GM12878 (cell line): Measurements from ENCODE around the gene PADI4. TPM values are rescaled to one million over a fixed set of nuclear protein-coding genes. Genes with fewer than 3 reads are reported as not detected.

Experiments
- ATAC-seq: fragments of 200-7000 bp; cut with Tn5 transposase; 3 replicates; pipeline ENCODE4 v1.9.1; 2020; ENCODE audit warnings: mild to moderate bottlenecking, moderate library complexity
- BruUV-seq: library from RNA; stranded (reverse); fragments of 400-500 nt; replicated peaks from 2 replicates; lab custom pipeline; 2021; lab: Mats Ljungman, UMichigan
- CTCF ChIA-PET: fragments of 300-600 bp; sonication (Branson Sonifier 250); formaldehyde crosslinking; extraction: SDS; loops from one replicate; lab custom pipeline; 2021; ENCODE audit warnings: inconsistent platforms; lab: Yijun Ruan, JAX
- POLR2A ChIA-PET: fragments of 350-600 bp; formaldehyde crosslinking; extraction: SDS; loops from one replicate; lab custom pipeline; 2021; ENCODE audit warnings: inconsistent platforms; lab: Charles Lee
- RAD21 ChIA-PET: fragments of 300-600 bp; sonication (Branson Sonifier 250); formaldehyde crosslinking; loops from one replicate; lab custom pipeline; 2023; ENCODE audit warnings: antibody characterized with exemption; ENCODE audit not compliant: unreplicated experiment; lab: Charles Lee
- SMC1A ChIA-PET: fragments of 300-600 bp; sonication (Branson Sonifier 250); formaldehyde crosslinking; loops from one replicate; lab custom pipeline; 2023; ENCODE audit not compliant: unreplicated experiment, uncharacterized antibody; lab: Charles Lee
- DNase-seq: peaks from one replicate; pipeline ENCODE4 v3.0.0-alpha.2; 2011; ENCODE audit warnings: low read depth, low spot score
- FAIRE-seq: peaks from 3 replicates; lab custom pipeline; 2011; peaks lifted over from hg19 to GRCh38; lab: Jason Lieb, UNC
- H2AFZ ChIP-seq: 2 replicates; pipeline ENCODE4 v1.6.0; 2011; ENCODE audit warnings: low read depth, low read length, control low read depth; ENCODE audit not compliant: control insufficient read depth
- H3K27ac ChIP-seq: 2 replicates; pipeline ENCODE4 v1.5.1; 2011; ENCODE audit warnings: control low read depth; ENCODE audit not compliant: control insufficient read depth, insufficient read depth
- H3K27me3 ChIP-seq, 2 experiments: replicated peaks in 1 of 2; 2 replicates each; pipeline versions ENCODE4 v1.6.0 to v1.6.1; 2011; ENCODE audit warnings: low read length in 1 of 2; ENCODE audit not compliant: control insufficient read depth in 2 of 2, insufficient read depth in 2 of 2
- H3K36me3 ChIP-seq, 2 experiments: 2 replicates each; pipeline ENCODE4 v1.5.1; 2011; ENCODE audit warnings: low read length in 1 of 2; ENCODE audit not compliant: control insufficient read depth in 2 of 2, insufficient read depth in 2 of 2
- H3K4me1 ChIP-seq: 2 replicates; pipeline ENCODE4 v1.6.1; 2011; ENCODE audit warnings: mild to moderate bottlenecking, low read length, moderate library complexity, mixed read lengths; ENCODE audit not compliant: control insufficient read depth, insufficient read depth
- H3K4me2 ChIP-seq: 2 replicates; pipeline ENCODE4 v1.6.0; 2011; ENCODE audit warnings: control low read depth; ENCODE audit not compliant: control insufficient read depth, insufficient read depth
- H3K4me3 ChIP-seq: fragments of 200-600 bp; sonication (generic); 2 replicates; pipeline ENCODE4 v1.5.1; 2016
- H3K79me2 ChIP-seq: 2 replicates; pipeline ENCODE4 v1.6.0; 2011; ENCODE audit warnings: low read length; ENCODE audit not compliant: control insufficient read depth, insufficient read depth
- H3K9ac ChIP-seq: 2 replicates; pipeline ENCODE4 v1.8.0; 2011; ENCODE audit warnings: low read length, control low read depth, mixed read lengths; ENCODE audit not compliant: control insufficient read depth, insufficient read depth
- H3K9me3 ChIP-seq: replicated peaks from 3 replicates; pipeline ENCODE4 v1.5.1; 2011; ENCODE audit warnings: mild to moderate bottlenecking, low read length; ENCODE audit not compliant: control insufficient read depth, insufficient read depth
- H4K20me1 ChIP-seq: 2 replicates; pipeline ENCODE4 v1.6.0; 2011; ENCODE audit not compliant: control insufficient read depth, insufficient read depth
- ELK1 ChIP-seq: IDR thresholded peaks from 2 replicates; pipeline ENCODE4 v1.6.1; 2012; ENCODE audit warnings: low read depth, low read length, improper control_type of control experiment
- NR2C1 ChIP-seq: fragments of 450-650 bp; IDR thresholded peaks from 2 replicates; pipeline ENCODE4 v1.6.1; 2017; ENCODE audit warnings: antibody characterized with exemption, mild to moderate bottlenecking, moderate library complexity
- SPI1 ChIP-seq: IDR thresholded peaks from 2 replicates; pipeline ENCODE4 v1.6.1; 2011; ENCODE audit warnings: low read depth, mild to moderate bottlenecking, low read length, moderate library complexity, borderline replicate concordance; ENCODE audit not compliant: insufficient read depth
- WGBS: methylation state at CpG from one replicate; pipeline ENCODE4 v1.1.6; 2016; ENCODE audit warnings: low lambda C conversion rate; ENCODE audit not compliant: insufficient replicate concordance, insufficient coverage; ENCODE audit errors: missing lambda C conversion rate; 5-methylcytosine and 5-hydroxymethylcytosine counted together
- in situ Hi-C: fragments of 300-500 bp; cut with MboI; formaldehyde crosslinking; loops from 9 replicates; pipeline ENCODE4 v1.14.3; 2018; ENCODE audit warnings: mixed read lengths
- intact Hi-C: fragments of 100-400 bp; cut with micrococcal nuclease; formaldehyde crosslinking; loops from one replicate; pipeline ENCODE4 v1.14.2; 2022; ENCODE audit not compliant: unreplicated experiment
- polyA plus RNA-seq, 11 experiments: library from polyadenylated mRNA; depleted of rRNA in 4 of 11; unstranded in 6 of 11; stranded (reverse) in 5 of 11; fragments of >200 nt; fragmentation: Nextera tagmentation in 4 of 11; fragmentation: Illumina TruSeq in 1 of 11; extraction: Ambion mirVana in 4 of 11; extraction: Trizol in 1 of 11; gene quantifications; 1 replicate in 1 of 11; 2 replicates in 10 of 11; pipeline versions ENCODE4 v1.2.1 to v1.2.3, GENCODE V29; 2011 to 2016; ENCODE audit warnings: inconsistent platforms in 2 of 11, missing spikeins in 2 of 11, low read depth in 1 of 11
- total RNA-seq, 4 experiments: library from RNA; depleted of rRNA in 3 of 4; stranded (reverse); fragments of >200 nt in 3 of 4; fragmentation: Illumina TruSeq in 1 of 4; extraction: Trizol in 1 of 4; gene quantifications; 2 replicates each; pipeline versions ENCODE4 v1.2.1 to v1.2.3, GENCODE V29; 2013 to 2021
- TF ChIP-seq, protein P1 (sequence below): fragments of 450-650 bp; IDR thresholded peaks from 2 replicates; pipeline ENCODE4 v1.6.1; 2016; ENCODE audit warnings: mild to moderate bottlenecking, moderate library complexity, borderline replicate concordance

The PADI4 gene
- total and polyA plus RNA-seq, 10 of the 15 experiments (the other 5 are each of a cell fraction or from before 2014, with no cell fraction given) = 0.08 to 0.47 (median 0.15) TPM; not detected in 3

DNA sequence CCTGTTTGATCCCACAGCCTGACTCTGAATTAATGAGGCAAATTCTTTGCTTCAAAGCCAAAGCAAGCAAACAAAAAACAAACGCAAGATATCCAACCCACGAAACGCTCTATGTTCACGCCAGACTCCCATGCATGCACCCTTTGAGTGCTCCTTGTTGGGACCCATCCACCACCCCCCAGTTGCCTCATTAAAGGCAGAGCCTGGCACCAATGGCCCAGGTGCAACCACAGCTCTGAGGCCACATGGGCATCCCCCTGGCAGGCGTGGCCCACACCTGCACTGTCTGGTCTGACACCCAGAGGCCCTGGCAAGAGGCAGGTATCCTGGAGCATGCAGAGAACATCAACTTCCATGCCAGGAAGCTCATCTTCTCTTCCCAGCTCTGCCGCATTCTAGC lies 1.1 kb upstream of the PADI4 start:
- Histone ChIP-seq H2AFZ (no peak overlapping the region), H3K9ac (no peak overlapping the region), H3K27ac (no peak overlapping the region), H3K4me2 (no peak overlapping the region), H3K9me3 (no peaks in the 10 kb centered on the region; the same call in 2 of the 3 replicates), H3K36me3 (no peaks in the 10 kb centered on the region), H3K79me2 (no peaks in the 10 kb centered on the region), H3K4me3 (no peak overlapping the region), H3K27me3 (no peaks in the 10 kb centered on the region; a peak in 1 of 4 replicates), H4K20me1 (no peaks in the 10 kb centered on the region), H3K4me1 (no peaks in the 10 kb centered on the region)
- WGBS = 20% methylated on average over 6 of the region's 6 CpGs
- intact Hi-C loops = no loop called here
- SMC1A ChIA-PET = no interaction called here
- RAD21 ChIA-PET = no interaction called here
- BruUV-seq = no TSS peak
- TF ChIP-seq ELK1 (no peak), NR2C1 (no peak), SPI1 (no peak)
- TF ChIP-seq, protein P1, sequence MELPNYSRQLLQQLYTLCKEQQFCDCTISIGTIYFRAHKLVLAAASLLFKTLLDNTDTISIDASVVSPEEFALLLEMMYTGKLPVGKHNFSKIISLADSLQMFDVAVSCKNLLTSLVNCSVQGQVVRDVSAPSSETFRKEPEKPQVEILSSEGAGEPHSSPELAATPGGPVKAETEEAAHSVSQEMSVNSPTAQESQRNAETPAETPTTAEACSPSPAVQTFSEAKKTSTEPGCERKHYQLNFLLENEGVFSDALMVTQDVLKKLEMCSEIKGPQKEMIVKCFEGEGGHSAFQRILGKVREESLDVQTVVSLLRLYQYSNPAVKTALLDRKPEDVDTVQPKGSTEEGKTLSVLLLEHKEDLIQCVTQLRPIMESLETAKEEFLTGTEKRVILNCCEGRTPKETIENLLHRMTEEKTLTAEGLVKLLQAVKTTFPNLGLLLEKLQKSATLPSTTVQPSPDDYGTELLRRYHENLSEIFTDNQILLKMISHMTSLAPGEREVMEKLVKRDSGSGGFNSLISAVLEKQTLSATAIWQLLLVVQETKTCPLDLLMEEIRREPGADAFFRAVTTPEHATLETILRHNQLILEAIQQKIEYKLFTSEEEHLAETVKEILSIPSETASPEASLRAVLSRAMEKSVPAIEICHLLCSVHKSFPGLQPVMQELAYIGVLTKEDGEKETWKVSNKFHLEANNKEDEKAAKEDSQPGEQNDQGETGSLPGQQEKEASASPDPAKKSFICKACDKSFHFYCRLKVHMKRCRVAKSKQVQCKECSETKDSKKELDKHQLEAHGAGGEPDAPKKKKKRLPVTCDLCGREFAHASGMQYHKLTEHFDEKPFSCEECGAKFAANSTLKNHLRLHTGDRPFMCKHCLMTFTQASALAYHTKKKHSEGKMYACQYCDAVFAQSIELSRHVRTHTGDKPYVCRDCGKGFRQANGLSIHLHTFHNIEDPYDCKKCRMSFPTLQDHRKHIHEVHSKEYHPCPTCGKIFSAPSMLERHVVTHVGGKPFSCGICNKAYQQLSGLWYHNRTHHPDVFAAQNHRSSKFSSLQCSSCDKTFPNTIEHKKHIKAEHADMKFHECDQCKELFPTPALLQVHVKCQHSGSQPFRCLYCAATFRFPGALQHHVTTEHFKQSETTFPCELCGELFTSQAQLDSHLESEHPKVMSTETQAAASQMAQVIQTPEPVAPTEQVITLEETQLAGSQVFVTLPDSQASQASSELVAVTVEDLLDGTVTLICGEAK = no peak
- ATAC-seq = no peak
- CTCF ChIA-PET = no interaction called here
- in situ Hi-C loops = no loop called here
- POLR2A ChIA-PET = no interaction called here
- no peak for FAIRE-seq
- no peak for DNase-seq
